MCF 10A (cell line): ENCODE results near the gene CRACDL. TPM values are rescaled to one million over a fixed set of nuclear protein-coding genes. Genes with fewer than 3 reads are reported as not detected.

Source experiments
- BruUV-seq: library from RNA; stranded (reverse); fragments of 400-500 nt; replicated peaks from 2 replicates; lab custom pipeline; 2021; lab: Mats Ljungman, UMichigan
- CTCF ChIA-PET: fragments of 300-600 bp; sonication (Branson Sonifier 250); formaldehyde crosslinking; extraction: SDS; loops from one replicate; lab custom pipeline; 2021; ENCODE audit warnings: antibody characterized with exemption, inconsistent platforms; lab: Yijun Ruan, JAX
- POLR2A ChIA-PET: fragments of 300-600, 350-650 bp; sonication (Branson Sonifier 250); formaldehyde crosslinking; extraction: SDS; loops from one replicate; lab custom pipeline; 2020; ENCODE audit warnings: antibody characterized with exemption, inconsistent platforms; lab: Yijun Ruan, JAX
- DNase-seq: peaks from one replicate; pipeline ENCODE4 v3.0.0-alpha.2; 2018; ENCODE audit not compliant: unreplicated experiment
- H3K27ac Mint-ChIP-seq: one replicate; pipeline ENCODE4 v1.8.0; 2022; ENCODE audit warnings: mild to moderate bottlenecking, low read depth, mixed read lengths; ENCODE audit not compliant: unreplicated experiment
- H3K27me3 Mint-ChIP-seq: one replicate; pipeline ENCODE4 v1.8.0; 2022; ENCODE audit warnings: mixed read lengths; ENCODE audit not compliant: insufficient read depth, unreplicated experiment
- H3K36me3 Mint-ChIP-seq: one replicate; pipeline ENCODE4 v1.8.0; 2022; ENCODE audit warnings: mild to moderate bottlenecking, moderate library complexity, mixed read lengths; ENCODE audit not compliant: insufficient read depth, unreplicated experiment
- H3K4me1 Mint-ChIP-seq: one replicate; pipeline ENCODE4 v1.8.0; 2022; ENCODE audit warnings: mixed read lengths; ENCODE audit not compliant: insufficient read depth, unreplicated experiment
- H3K4me3 Mint-ChIP-seq: one replicate; pipeline ENCODE4 v1.8.0; 2022; ENCODE audit warnings: mild to moderate bottlenecking, moderate library complexity, mixed read lengths; ENCODE audit not compliant: unreplicated experiment
- H3K9me3 Mint-ChIP-seq: one replicate; pipeline ENCODE4 v1.8.0; 2022; ENCODE audit warnings: mixed read lengths; ENCODE audit not compliant: unreplicated experiment
- intact Hi-C: fragments of 100-400 bp; cut with micrococcal nuclease; formaldehyde crosslinking; loops from 2 replicates; pipeline ENCODE4 v1.14.1; 2022
- total RNA-seq: library from RNA; stranded (reverse); gene quantifications from 2 replicates; pipeline ENCODE4 v1.2.3, GENCODE V29; 2022
- TF ChIP-seq, protein P1 (sequence below): fragments of 200-600 bp; IDR thresholded peaks from one replicate; pipeline ENCODE4 v1.8.0; 2022; ENCODE audit warnings: antibody characterized with exemption, mild to moderate bottlenecking; ENCODE audit not compliant: unreplicated experiment

Gene CRACDL
- total RNA-seq, 1 experiment from 2014 or later: 12.9 TPM

DNA sequence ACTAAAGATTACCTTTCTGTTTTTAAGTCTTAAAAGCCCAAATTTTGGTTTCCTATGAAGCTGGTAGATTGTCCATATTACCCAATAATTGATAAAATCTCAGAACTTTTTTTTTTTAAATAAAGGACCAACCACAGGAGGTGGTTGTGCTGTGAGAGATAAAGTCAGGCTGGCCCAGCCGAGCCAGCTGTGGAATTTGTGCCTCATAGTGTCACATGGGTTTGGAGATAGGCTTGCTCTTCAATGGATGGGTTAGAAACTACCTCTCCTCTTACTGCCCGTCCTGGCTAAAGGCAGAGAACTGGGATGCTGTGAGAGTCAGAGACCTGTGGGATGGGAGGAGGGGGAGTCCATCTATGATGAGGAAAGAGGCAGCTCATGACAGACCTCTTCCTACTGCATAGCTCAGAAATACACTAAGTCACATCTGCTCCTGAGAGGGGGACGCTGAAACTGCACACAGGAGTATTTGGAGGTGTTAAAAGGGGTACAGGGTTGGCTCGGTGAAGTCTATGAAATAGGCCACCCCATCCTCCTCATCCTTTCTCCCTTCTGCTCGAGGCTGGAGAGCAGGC lies 105.4 kb downstream of the CRACDL start:
- BruUV-seq: no TSS peak
- Mint-ChIP-seq H3K9me3 (no peaks in the 10 kb centered on the region), H3K36me3 (peaks cover 28% of the 10 kb centered on the region), H3K27me3 (no peaks in the 10 kb centered on the region), H3K4me1 (no peaks in the 10 kb centered on the region), H3K4me3 (no peak overlapping the region), H3K27ac (no peak overlapping the region)
- POLR2A ChIA-PET: no interaction called here
- intact Hi-C loops: no loop called here
- TF ChIP-seq, protein P1, sequence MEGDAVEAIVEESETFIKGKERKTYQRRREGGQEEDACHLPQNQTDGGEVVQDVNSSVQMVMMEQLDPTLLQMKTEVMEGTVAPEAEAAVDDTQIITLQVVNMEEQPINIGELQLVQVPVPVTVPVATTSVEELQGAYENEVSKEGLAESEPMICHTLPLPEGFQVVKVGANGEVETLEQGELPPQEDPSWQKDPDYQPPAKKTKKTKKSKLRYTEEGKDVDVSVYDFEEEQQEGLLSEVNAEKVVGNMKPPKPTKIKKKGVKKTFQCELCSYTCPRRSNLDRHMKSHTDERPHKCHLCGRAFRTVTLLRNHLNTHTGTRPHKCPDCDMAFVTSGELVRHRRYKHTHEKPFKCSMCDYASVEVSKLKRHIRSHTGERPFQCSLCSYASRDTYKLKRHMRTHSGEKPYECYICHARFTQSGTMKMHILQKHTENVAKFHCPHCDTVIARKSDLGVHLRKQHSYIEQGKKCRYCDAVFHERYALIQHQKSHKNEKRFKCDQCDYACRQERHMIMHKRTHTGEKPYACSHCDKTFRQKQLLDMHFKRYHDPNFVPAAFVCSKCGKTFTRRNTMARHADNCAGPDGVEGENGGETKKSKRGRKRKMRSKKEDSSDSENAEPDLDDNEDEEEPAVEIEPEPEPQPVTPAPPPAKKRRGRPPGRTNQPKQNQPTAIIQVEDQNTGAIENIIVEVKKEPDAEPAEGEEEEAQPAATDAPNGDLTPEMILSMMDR: no peak
- CTCF ChIA-PET: interaction anchor here (0.6 kb wide), 1 partner anchor 419 kb away, joined by 3 read pairs; no protein-coding TSS in a partner anchor
- DNase-seq: no peak

DNA sequence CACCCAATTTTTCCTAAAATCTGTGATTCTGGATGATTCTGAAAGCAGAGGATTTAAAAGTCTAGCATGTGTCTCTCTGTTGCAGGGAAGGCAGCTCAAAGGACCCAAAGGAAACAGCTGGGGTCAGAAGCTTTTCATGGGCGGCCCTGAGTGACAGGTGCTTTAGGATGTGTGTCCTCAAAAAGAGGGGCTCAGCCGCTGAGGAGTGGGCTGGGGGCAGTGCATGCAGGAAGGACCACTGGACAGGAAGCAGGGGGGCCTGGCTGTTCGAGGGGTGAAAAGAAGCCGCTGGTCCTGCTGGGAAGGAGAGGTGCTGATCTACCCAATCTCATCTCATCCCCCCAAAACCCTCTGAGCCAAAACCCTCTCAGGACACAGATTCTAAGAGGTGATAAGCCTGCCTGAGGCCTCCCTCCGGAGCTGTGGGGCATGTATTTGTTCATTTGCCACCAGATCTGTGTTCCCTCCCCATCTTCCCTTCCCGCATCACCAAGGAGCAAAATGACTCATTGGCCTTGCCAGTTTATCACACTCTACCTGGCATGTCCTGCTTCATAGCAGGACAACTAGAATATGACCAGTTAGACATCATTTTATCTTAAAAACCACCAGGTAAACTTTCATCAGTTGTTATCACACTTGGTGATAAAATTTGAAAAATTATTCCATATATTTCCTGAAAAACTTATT lies 106.3 kb downstream of the CRACDL start:
- ChIA-PET POLR2A (no interaction called here), CTCF (interaction anchor here (0.5 to 1.0 kb wide), 5 partner anchors 14 to 418 kb away, joined by 3 to 4 read pairs (median 3); no protein-coding TSS in a partner anchor)
- H3K4me1 Mint-ChIP-seq: no peaks in the 10 kb centered on the region
- peaks cover 33% of the 10 kb centered on the region for H3K36me3 Mint-ChIP-seq
- intact Hi-C loops: no loop called here
- no TSS peak for BruUV-seq
- no peak overlapping the region for H3K4me3 Mint-ChIP-seq
- no peak overlapping the region for H3K27ac Mint-ChIP-seq
- H3K9me3 Mint-ChIP-seq: no peaks in the 10 kb centered on the region
- TF ChIP-seq, protein P1: no peak
- no peaks in the 10 kb centered on the region for H3K27me3 Mint-ChIP-seq
- no peak for DNase-seq

DNA sequence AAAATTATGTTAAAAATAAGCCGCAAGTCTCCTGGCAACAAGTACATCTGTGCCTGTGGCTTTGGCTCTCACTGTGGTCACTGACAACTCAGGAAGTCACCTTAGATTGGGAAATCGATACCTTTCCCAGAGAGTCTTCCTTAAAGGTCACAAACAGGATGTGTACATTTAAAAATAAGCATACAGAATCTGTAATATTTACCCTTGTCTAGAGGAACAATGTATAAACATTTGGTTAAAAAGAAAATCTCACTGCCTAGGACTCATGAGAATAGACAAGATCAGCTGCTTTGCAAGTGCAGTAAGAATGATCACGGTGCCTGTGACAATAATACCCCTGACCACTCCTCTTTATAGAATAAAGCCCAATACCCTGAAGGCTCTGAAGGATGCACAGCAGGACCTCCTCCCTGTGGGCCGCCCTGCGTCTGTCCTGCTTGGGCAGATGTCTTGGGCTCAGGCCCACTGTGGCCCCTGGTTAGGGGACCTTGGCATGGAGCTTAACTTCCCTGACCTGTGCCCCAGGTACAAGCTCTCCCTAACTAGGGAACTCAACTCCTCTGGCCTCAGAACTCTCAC lies 107.1 kb downstream of the CRACDL start:
- intact Hi-C loops: no loop called here
- H3K27me3 Mint-ChIP-seq: no peaks in the 10 kb centered on the region
- H3K4me1 Mint-ChIP-seq: no peaks in the 10 kb centered on the region
- BruUV-seq: no TSS peak
- ChIA-PET POLR2A (no interaction called here), CTCF (interaction anchor here (0.7 to 1.0 kb wide), 3 partner anchors 96 to 238 kb away, joined by 3 to 4 read pairs (median 3); no protein-coding TSS in a partner anchor)
- no peak for DNase-seq
- peaks cover 36% of the 10 kb centered on the region for H3K36me3 Mint-ChIP-seq
- TF ChIP-seq, protein P1: no peak
- H3K4me3 Mint-ChIP-seq: no peak overlapping the region
- H3K27ac Mint-ChIP-seq: no peak overlapping the region
- H3K9me3 Mint-ChIP-seq: no peaks in the 10 kb centered on the region

DNA sequence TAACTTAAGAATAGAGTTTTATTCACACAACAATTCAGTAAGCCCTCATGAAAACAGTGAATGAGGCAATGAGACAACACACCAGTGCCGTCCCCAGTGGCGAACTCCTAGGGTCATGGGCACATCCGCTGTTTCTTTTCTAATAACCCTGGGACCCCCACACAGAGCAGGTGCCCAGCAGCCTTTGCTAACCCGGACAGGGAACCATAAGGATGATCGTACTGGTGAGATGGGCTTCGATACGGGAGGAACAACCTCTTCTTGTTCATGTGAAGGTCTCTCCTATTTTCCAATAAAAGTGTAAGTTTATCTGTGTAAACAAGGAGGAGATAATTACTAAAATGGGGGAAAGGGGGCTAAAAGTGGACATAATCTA lies 107.7 kb downstream of the CRACDL start:
- Mint-ChIP-seq H3K4me3 (no peak overlapping the region), H3K27me3 (no peaks in the 10 kb centered on the region), H3K27ac (no peak overlapping the region), H3K9me3 (no peaks in the 10 kb centered on the region), H3K36me3 (peaks cover 36% of the 10 kb centered on the region), H3K4me1 (no peaks in the 10 kb centered on the region)
- ChIA-PET CTCF (no interaction called here), POLR2A (no interaction called here)
- DNase-seq: no peak
- TF ChIP-seq, protein P1: no peak
- no TSS peak for BruUV-seq
- intact Hi-C loops: no loop called here
